Memory B cell (primary cell): ENCODE data around the gene GPR89A.
"Not testable (repeated sequence)": the region's sequence is repeated elsewhere in the genome, so short reads cannot be mapped to it uniquely, and the experiment has no call there.

Experiments used
- ATAC-seq: fragments of 150-1000 bp; cut with Tn5 transposase; 2 replicates; pipeline ENCODE4 v1.10.0; 2021; ENCODE audit warnings: low read depth, mild to moderate bottlenecking, moderate library complexity
- DNase-seq, 2 donors: peaks; one replicate each; pipeline ENCODE4 v3.0.0; 2022; ENCODE audit warnings: low spot score in 2 of 2
- H3K27ac Mint-ChIP-seq: one replicate; pipeline ENCODE4 v1.8.0; 2022; ENCODE audit warnings: mild to moderate bottlenecking, moderate library complexity, mixed read lengths
- H3K27me3 Mint-ChIP-seq: one replicate; pipeline ENCODE4 v1.8.0; 2022; ENCODE audit warnings: mixed read lengths
- H3K36me3 Mint-ChIP-seq: one replicate; pipeline ENCODE4 v1.8.0; 2022; ENCODE audit warnings: mild to moderate bottlenecking, mixed read lengths
- H3K4me1 Mint-ChIP-seq: one replicate; pipeline ENCODE4 v1.8.0; 2022; ENCODE audit warnings: mixed read lengths
- H3K4me3 Mint-ChIP-seq: one replicate; pipeline ENCODE4 v1.8.0; 2022; ENCODE audit warnings: mild to moderate bottlenecking, moderate library complexity, mixed read lengths
- H3K9me3 Mint-ChIP-seq: one replicate; pipeline ENCODE4 v1.8.0; 2022; ENCODE audit warnings: mixed read lengths

Gene GPR89A

GRCh38 chr1:145717833-145718232, 110.0 kb downstream of the GPR89A start:
- Mint-ChIP-seq H3K27ac (no peak overlapping the region), H3K36me3 (no peaks in the 10 kb centered on the region), H3K4me1 (peaks cover 4% of the 10 kb centered on the region), H3K27me3 (peaks cover 5% of the 10 kb centered on the region), H3K9me3 (no peaks in the 10 kb centered on the region), H3K4me3 (no peak overlapping the region)
- ATAC-seq: no peak
- DNase-seq: no peak

GRCh38 chr1:145718465-145718864, 110.7 kb downstream of the GPR89A start:
- not testable (repeated sequence) for H3K27ac Mint-ChIP-seq, DNase-seq, ATAC-seq, H3K9me3 Mint-ChIP-seq, H3K27me3 Mint-ChIP-seq, H3K4me1 Mint-ChIP-seq, H3K4me3 Mint-ChIP-seq, H3K36me3 Mint-ChIP-seq

GRCh38 chr1:145719230-145720079, 111.7 kb downstream of the GPR89A start, which contains the start of gene CD160:
Gene CD160 (plus strand): TSS chr1:145719499. CDS start chr1:145728328, 8,829 bp downstream.
- no peak for ATAC-seq
- H3K27ac Mint-ChIP-seq: no peak within 1 kb of the TSS

More at GRCh38 chr1:145719230-145720079, 111.7 kb downstream of the GPR89A start, which contains the start of gene CD160:
- Mint-ChIP-seq H3K27me3 (peaks cover 5% of the 10 kb centered on the region), H3K4me3 (no peak within 1 kb of the TSS), H3K9me3 (no peaks in the 10 kb centered on the region), H3K36me3 (no peaks in the 10 kb centered on the region), H3K4me1 (peaks cover 4% of the 10 kb centered on the region)
- DNase-seq: no peak
